ENCODE measurements around the gene ZNF598.

The ZNF598 gene

GRCh38 chr16:2054543-2055245, 45.1 kb upstream of the ZNF598 start:
- H3K27ac ChIP-seq (ENCODE audit: low read depth, low read length): no peak overlapping the region
- no peaks in the 10 kb centered on the region for H4K20me1 ChIP-seq (ENCODE audit: control insufficient read depth, insufficient read depth, low read depth, low read length)
- H3K4me2 ChIP-seq (ENCODE audit: low read length): no peak overlapping the region
- H3K27me3 ChIP-seq (ENCODE audit: control insufficient read depth, low read length): no peaks in the 10 kb centered on the region
- H3K9me3 ChIP-seq (ENCODE audit: control insufficient read depth, insufficient read depth, low read length): no peaks in the 10 kb centered on the region
- H3F3A ChIP-seq (ENCODE audit: control insufficient read depth, insufficient read depth): no peaks in the 10 kb centered on the region
- peaks cover 11% of the 10 kb centered on the region; the same call in 1 of the 2 replicates for H3K36me3 ChIP-seq (ENCODE audit: control insufficient read depth, low read length)
- no peak for TF ChIP-seq CTCF (IDR thresholded peaks at IDR 0.05; ENCODE audit: low read depth, low read length, poor library complexity, severe bottlenecking)
- no peak for TF ChIP-seq EZH2phosphoT487 (IDR thresholded peaks at IDR 0.05; ENCODE audit: borderline replicate concordance, low read length)
- H3K79me2 ChIP-seq (ENCODE audit: control insufficient read depth, low read length): no peaks in the 10 kb centered on the region
- H3K9me2 ChIP-seq (replicated peaks; ENCODE audit: control insufficient read depth, low read length): no peaks in the 10 kb centered on the region
- no peaks in the 10 kb centered on the region for H3K4me1 ChIP-seq (ENCODE audit: control insufficient read depth, low read length)
- H3K4me3 ChIP-seq (ENCODE audit: low read length): no peak overlapping the region

- TF ChIP-seq EZH2phosphoT487 (IDR thresholded peaks at IDR 0.05; ENCODE audit: borderline replicate concordance, low read length): no peak
- no peak for TF ChIP-seq CTCF (IDR thresholded peaks at IDR 0.05; ENCODE audit: low read depth, low read length, poor library complexity, severe bottlenecking)
- Histone ChIP-seq H3K79me2 (ENCODE audit: control insufficient read depth, low read length) (peaks cover 4% of the 10 kb centered on the region), H3K36me3 (ENCODE audit: control insufficient read depth, low read length) (peaks cover 11% of the 10 kb centered on the region; the same call in 1 of the 2 replicates), H3K4me2 (ENCODE audit: low read length) (no peak overlapping the region), H3K27me3 (ENCODE audit: control insufficient read depth, low read length) (no peaks in the 10 kb centered on the region), H3K9me3 (ENCODE audit: control insufficient read depth, insufficient read depth, low read length) (no peaks in the 10 kb centered on the region), H3K9me2 (replicated peaks; ENCODE audit: control insufficient read depth, low read length) (no peaks in the 10 kb centered on the region), H3K4me3 (ENCODE audit: low read length) (no peak overlapping the region), H4K20me1 (ENCODE audit: control insufficient read depth, insufficient read depth, low read depth, low read length) (no peaks in the 10 kb centered on the region), H3K27ac (ENCODE audit: low read depth, low read length) (no peak overlapping the region), H3F3A (ENCODE audit: control insufficient read depth, insufficient read depth) (no peaks in the 10 kb centered on the region), H3K4me1 (ENCODE audit: control insufficient read depth, low read length) (peaks cover 3% of the 10 kb centered on the region)
Observed at GRCh38 chr16:2053897-2054296, 44.3 kb upstream of the ZNF598 start.

- no peak for TF ChIP-seq CTCF (IDR thresholded peaks at IDR 0.05; ENCODE audit: low read depth, low read length, poor library complexity, severe bottlenecking)
- TF ChIP-seq EZH2phosphoT487 (IDR thresholded peaks at IDR 0.05; ENCODE audit: borderline replicate concordance, low read length): no peak
Observed at GRCh38 chr16:2053211-2053610, 43.6 kb upstream of the ZNF598 start.

More at GRCh38 chr16:2053211-2053610, 43.6 kb upstream of the ZNF598 start:
- H3F3A ChIP-seq (ENCODE audit: control insufficient read depth, insufficient read depth): no peaks in the 10 kb centered on the region
- no peaks in the 10 kb centered on the region for H3K27me3 ChIP-seq (ENCODE audit: control insufficient read depth, low read length)
- peaks cover 9% of the 10 kb centered on the region for H3K4me1 ChIP-seq (ENCODE audit: control insufficient read depth, low read length)
- H3K36me3 ChIP-seq (ENCODE audit: control insufficient read depth, low read length): peaks cover 11% of the 10 kb centered on the region; the same call in 1 of the 2 replicates
- H3K9me3 ChIP-seq (ENCODE audit: control insufficient read depth, insufficient read depth, low read length): no peaks in the 10 kb centered on the region
- peaks cover 11% of the 10 kb centered on the region for H3K79me2 ChIP-seq (ENCODE audit: control insufficient read depth, low read length)
- H4K20me1 ChIP-seq (ENCODE audit: control insufficient read depth, insufficient read depth, low read depth, low read length): no peaks in the 10 kb centered on the region
- no peaks in the 10 kb centered on the region for H3K9me2 ChIP-seq (replicated peaks; ENCODE audit: control insufficient read depth, low read length)
- H3K4me3 ChIP-seq (ENCODE audit: low read length): no peak overlapping the region
- no peak overlapping the region for H3K27ac ChIP-seq (ENCODE audit: low read depth, low read length)
- no peak overlapping the region for H3K4me2 ChIP-seq (ENCODE audit: low read length)
